Breast epithelium (tissue), 3 donors: Measurements from ENCODE around the gene SLC4A8.

Experiments
- CTCF ChIP-seq, 3 donors: fragments of 450-650 bp; IDR thresholded peaks; one replicate each; pipeline ENCODE4 v1.5.1; 2016 to 2017; ENCODE audit warnings: antibody characterized with exemption in 3 of 3, mild to moderate bottlenecking in 3 of 3, moderate library complexity in 3 of 3
- POLR2A ChIP-seq: fragments of 450-650 bp; IDR thresholded peaks from one replicate; pipeline ENCODE4 v1.6.1; 2016; ENCODE audit warnings: antibody characterized with exemption, mild to moderate bottlenecking, moderate library complexity
- POLR2AphosphoS5 ChIP-seq, 3 donors: sonication (generic); formaldehyde crosslinking; IDR thresholded peaks; one replicate each; pipeline ENCODE4 v1.6.1; 2017; ENCODE audit warnings: antibody characterized with exemption in 3 of 3

DNA sequence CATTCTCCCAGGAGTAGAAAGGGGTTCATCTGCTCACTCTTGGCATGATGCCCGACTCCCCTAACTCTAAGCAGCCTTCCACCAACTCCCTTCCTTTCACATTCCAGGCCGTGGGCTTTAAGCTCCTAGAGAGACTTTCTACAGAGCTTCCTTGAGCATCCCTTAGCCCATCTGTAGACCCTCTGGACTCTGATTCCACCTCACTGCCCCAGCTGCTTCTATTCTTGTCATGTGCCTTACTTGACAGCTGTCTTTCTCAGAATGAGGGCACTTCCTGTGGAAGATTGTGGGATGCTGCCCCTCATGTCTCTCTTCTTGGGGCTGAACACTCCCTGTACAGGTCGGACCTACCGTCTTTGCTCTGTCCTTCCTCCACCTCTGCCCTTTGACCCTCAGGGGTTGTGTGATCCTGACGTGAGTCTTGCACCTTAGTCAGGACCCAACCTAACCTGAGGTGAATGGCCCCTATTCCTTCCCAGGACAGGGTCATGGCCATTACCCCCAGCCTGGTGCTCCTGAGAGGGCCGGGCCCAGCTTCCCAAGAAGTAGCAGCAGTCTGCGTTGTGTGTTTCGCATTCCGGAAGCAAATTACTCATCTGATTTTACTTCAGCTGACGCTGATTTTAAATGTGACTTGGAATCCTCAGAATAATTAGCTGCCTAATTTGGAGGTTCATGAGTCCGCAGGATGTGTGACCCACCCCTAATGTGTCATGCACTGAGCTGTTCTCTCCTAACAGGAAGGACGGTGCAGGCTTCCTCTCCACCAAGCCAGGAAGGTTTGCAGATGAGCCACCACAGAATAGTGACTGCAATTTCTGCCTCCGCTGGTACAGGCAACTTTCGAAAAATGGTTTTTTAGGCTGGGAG is 30.7 kb upstream of the SLC4A8 start:
- TF ChIP-seq POLR2AphosphoS5 (IDR thresholded peaks at IDR 0.05): no peak
- TF ChIP-seq POLR2A: no peak
- TF ChIP-seq CTCF (IDR thresholded peaks at IDR 0.05): no peak
